DND-41 (cell line): Measurements from ENCODE around the gene ANKRD6.

Experiments
- ATAC-seq: fragments of 200-7000 bp; cut with Tn5 transposase; 3 replicates; pipeline ENCODE4 v1.9.1; 2021; ENCODE audit warnings: low read depth; ENCODE audit not compliant: insufficient read depth
- DNase-seq: peaks from one replicate; pipeline ENCODE4 v3.0.0-alpha.2; 2020
- H2AFZ ChIP-seq: 2 replicates; pipeline ENCODE4 v1.6.0; 2012; ENCODE audit warnings: low read depth, low read length
- H3K27ac ChIP-seq: 2 replicates; pipeline ENCODE4 v1.5.1; 2012; ENCODE audit warnings: low read length, inconsistent platforms
- H3K27me3 ChIP-seq: fragments of 200-600 bp; sonication (generic); 2 replicates; pipeline ENCODE4 v1.6.0; 2012; ENCODE audit warnings: low read length, mild to moderate bottlenecking, inconsistent platforms; ENCODE audit not compliant: insufficient read depth, poor library complexity
- H3K36me3 ChIP-seq: 2 replicates; pipeline ENCODE4 v1.5.1; 2012; ENCODE audit warnings: low read length, inconsistent platforms; ENCODE audit not compliant: insufficient read depth
- H3K4me1 ChIP-seq: 2 replicates; pipeline ENCODE4 v1.5.1; 2012; ENCODE audit warnings: mild to moderate bottlenecking, low read length; ENCODE audit not compliant: insufficient read depth
- H3K4me2 ChIP-seq: 2 replicates; pipeline ENCODE4 v1.6.0; 2012; ENCODE audit warnings: mild to moderate bottlenecking, moderate library complexity, low read length, inconsistent platforms; ENCODE audit not compliant: insufficient read depth
- H3K4me3 ChIP-seq, 2 experiments: fragments of 200-600 bp in 1 of 2; shearing (Covaris generic) in 1 of 2; 2 replicates each; pipeline ENCODE4 v1.5.1; 2012 to 2016; ENCODE audit warnings: inconsistent platforms in 2 of 2, low read length in 2 of 2, mild to moderate bottlenecking in 2 of 2, low read depth in 1 of 2, moderate library complexity in 1 of 2
- H3K79me2 ChIP-seq: 2 replicates; pipeline ENCODE4 v1.6.0; 2012; ENCODE audit warnings: low read length, inconsistent platforms; ENCODE audit not compliant: insufficient read depth
- H3K9ac ChIP-seq: 2 replicates; pipeline ENCODE4 v1.6.0; 2012; ENCODE audit warnings: low read depth, mild to moderate bottlenecking, inconsistent platforms, low read length, moderate library complexity
- H3K9me3 ChIP-seq: 2 replicates; pipeline ENCODE4 v1.5.1; 2012; ENCODE audit warnings: low read length, moderate library complexity, mild to moderate bottlenecking, inconsistent platforms; ENCODE audit not compliant: insufficient read depth, severe bottlenecking
- H4K20me1 ChIP-seq: 2 replicates; pipeline ENCODE4 v1.6.0; 2012; ENCODE audit warnings: low read length; ENCODE audit not compliant: insufficient read depth
- CTCF ChIP-seq: IDR thresholded peaks from 2 replicates; pipeline ENCODE4 v1.5.1; 2012; ENCODE audit warnings: borderline replicate concordance, low read length, moderate library complexity, mild to moderate bottlenecking; ENCODE audit not compliant: poor library complexity, severe bottlenecking; ENCODE audit errors: extremely low read depth
- EZH2 ChIP-seq: IDR thresholded peaks from 3 replicates; pipeline ENCODE4 v1.6.1; 2012; ENCODE audit warnings: borderline replicate concordance, low read depth, mild to moderate bottlenecking, moderate library complexity, low read length, inconsistent platforms; ENCODE audit not compliant: severe bottlenecking

The ANKRD6 gene

DNA sequence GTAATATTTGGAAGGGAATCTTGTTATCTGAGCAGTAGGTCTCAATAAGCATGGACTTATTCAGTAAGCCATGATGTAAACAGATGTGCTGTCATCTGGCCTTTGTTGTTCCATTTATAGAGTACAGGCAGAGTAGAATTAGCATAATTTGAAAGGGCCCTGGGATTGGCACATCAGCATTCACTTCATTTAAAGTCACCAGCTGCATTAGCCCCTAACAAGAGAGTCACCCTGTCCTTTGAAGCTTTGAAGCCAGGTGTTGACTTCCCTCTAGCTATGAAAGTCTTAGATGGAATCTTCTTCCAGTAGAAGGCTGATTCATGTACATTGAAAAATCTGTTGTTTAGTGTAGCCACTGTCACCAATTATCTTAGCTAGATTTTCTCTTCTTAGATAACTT is 95.9 kb downstream of the ANKRD6 start:
- ATAC-seq (peak; percentile 64), DNase-seq (no peak)
- Histone ChIP-seq H3K9me3 (no peaks in the 10 kb centered on the region), H3K27ac (no peak overlapping the region), H3K4me3 (no peak overlapping the region), H4K20me1 (no peaks in the 10 kb centered on the region), H3K27me3 (no peaks in the 10 kb centered on the region), H3K36me3 (no peaks in the 10 kb centered on the region), H3K9ac (no peak overlapping the region), H3K4me1 (no peaks in the 10 kb centered on the region), H3K79me2 (no peaks in the 10 kb centered on the region), H3K4me2 (no peak overlapping the region), H2AFZ (no peak overlapping the region)
- TF ChIP-seq EZH2 (no peak), CTCF (no peak)

DNA sequence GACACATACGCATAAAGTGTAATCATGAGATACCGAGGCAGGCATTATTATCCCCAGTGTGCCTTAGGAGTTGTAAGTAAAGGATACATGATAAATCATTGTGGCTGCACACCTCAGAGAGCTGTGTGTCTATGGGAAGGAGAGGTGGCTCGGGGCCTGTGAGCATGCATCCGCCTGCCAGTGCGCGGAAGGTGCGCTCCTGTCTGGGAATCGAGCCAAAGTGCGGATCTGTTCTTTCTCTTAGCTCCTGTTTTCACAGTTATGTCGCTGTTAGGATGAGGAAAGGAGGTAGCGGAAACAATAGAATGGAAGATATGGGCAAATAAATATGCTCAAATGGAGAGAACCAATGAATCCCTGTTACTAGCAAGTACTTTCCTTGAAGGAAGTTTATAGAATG is 98.0 kb downstream of the ANKRD6 start:
- ATAC-seq, result no peak
- Histone ChIP-seq H3K27ac (no peak overlapping the region), H3K36me3 (no peaks in the 10 kb centered on the region), H3K79me2 (no peaks in the 10 kb centered on the region), H2AFZ (no peak overlapping the region), H3K9ac (no peak overlapping the region), H4K20me1 (no peaks in the 10 kb centered on the region), H3K4me1 (no peaks in the 10 kb centered on the region), H3K4me3 (no peak overlapping the region), H3K4me2 (no peak overlapping the region), H3K9me3 (no peaks in the 10 kb centered on the region), H3K27me3 (no peaks in the 10 kb centered on the region)
- no peak for DNase-seq
- TF ChIP-seq CTCF (no peak), EZH2 (no peak)

GRCh38 chr6:89536231-89536630 is 103.3 kb downstream of the ANKRD6 start:
- Histone ChIP-seq H3K9me3 (no peaks in the 10 kb centered on the region), H3K27ac (no peak overlapping the region), H2AFZ (no peak overlapping the region), H3K4me2 (no peak overlapping the region), H3K27me3 (no peaks in the 10 kb centered on the region), H3K4me3 (no peak overlapping the region), H3K79me2 (no peaks in the 10 kb centered on the region), H3K9ac (no peak overlapping the region), H4K20me1 (no peaks in the 10 kb centered on the region), H3K4me1 (no peaks in the 10 kb centered on the region), H3K36me3 (no peaks in the 10 kb centered on the region)
- TF ChIP-seq CTCF (no peak), EZH2 (no peak)
- no peak for ATAC-seq
- DNase-seq, result no peak

GRCh38 chr6:89539779-89540178 is 106.8 kb downstream of the ANKRD6 start:
- no peaks in the 10 kb centered on the region for H3K9me3 ChIP-seq
- DNase-seq (no peak), ATAC-seq (no peak)
- no peak overlapping the region for H3K4me3 ChIP-seq
- TF ChIP-seq EZH2 (no peak), CTCF (no peak)
- H3K79me2 ChIP-seq, result no peaks in the 10 kb centered on the region
- no peak overlapping the region for H3K4me2 ChIP-seq
- no peak overlapping the region for H3K9ac ChIP-seq
- no peaks in the 10 kb centered on the region for H3K36me3 ChIP-seq
- no peaks in the 10 kb centered on the region for H4K20me1 ChIP-seq
- no peak overlapping the region for H3K27ac ChIP-seq
- no peaks in the 10 kb centered on the region for H3K4me1 ChIP-seq
- peaks cover 2% of the 10 kb centered on the region for H3K27me3 ChIP-seq
- H2AFZ ChIP-seq, result no peak overlapping the region
